Astrocyte of the spinal cord (primary cell): ENCODE data around the gene HDAC4.

Experiments
- DNase-seq: peaks from one replicate; pipeline ENCODE4 v3.0.0; 2011; ENCODE audit warnings: low read depth, low spot score
- H3K4me3 ChIP-seq: 2 replicates; pipeline ENCODE4 v1.5.1; 2011; ENCODE audit warnings: low read depth, mild to moderate bottlenecking, low read length, moderate library complexity
- CTCF ChIP-seq: IDR thresholded peaks from 2 replicates; pipeline ENCODE4 v1.5.1; 2012; ENCODE audit warnings: low read depth, mild to moderate bottlenecking, low read length, inconsistent platforms
- in situ Hi-C: cut with HindIII; loops from 2 replicates; pipeline ENCODE4 v1.10.0; 2017; ENCODE audit warnings: low sequenced_read_pairs

HDAC4 gene

GRCh38 chr2:239047420-239047819 is 353.4 kb downstream of the HDAC4 start:
- TF ChIP-seq CTCF: no peak
- no peak overlapping the region for H3K4me3 ChIP-seq
- DNase-seq: no peak
- in situ Hi-C loops: no loop called here

- in situ Hi-C loops: no loop called here
- no peak for DNase-seq
- no peak for TF ChIP-seq CTCF
- H3K4me3 ChIP-seq: no peak overlapping the region
Observed at GRCh38 chr2:239046822-239047221, 354.0 kb downstream of the HDAC4 start.

GRCh38 chr2:239044336-239044735 is 356.5 kb downstream of the HDAC4 start:
- in situ Hi-C loops: no loop called here
- no peak for DNase-seq
- no peak for TF ChIP-seq CTCF

GRCh38 chr2:239043326-239043725 is 357.5 kb downstream of the HDAC4 start:
- TF ChIP-seq CTCF: no peak
- no peak for DNase-seq
- no peak overlapping the region for H3K4me3 ChIP-seq
- in situ Hi-C loops: no loop called here

More at GRCh38 chr2:239044336-239044735, 356.5 kb downstream of the HDAC4 start:
- no peak overlapping the region for H3K4me3 ChIP-seq

- no peak for TF ChIP-seq CTCF
- in situ Hi-C loops: no loop called here
- H3K4me3 ChIP-seq: no peak overlapping the region
- no peak for DNase-seq
Observed at GRCh38 chr2:239042551-239043320, 358.1 kb downstream of the HDAC4 start.

GRCh38 chr2:239042046-239042445 is 358.8 kb downstream of the HDAC4 start:
- DNase-seq: no peak
- H3K4me3 ChIP-seq: no peak overlapping the region
- in situ Hi-C loops: no loop called here
- TF ChIP-seq CTCF: no peak

DNA sequence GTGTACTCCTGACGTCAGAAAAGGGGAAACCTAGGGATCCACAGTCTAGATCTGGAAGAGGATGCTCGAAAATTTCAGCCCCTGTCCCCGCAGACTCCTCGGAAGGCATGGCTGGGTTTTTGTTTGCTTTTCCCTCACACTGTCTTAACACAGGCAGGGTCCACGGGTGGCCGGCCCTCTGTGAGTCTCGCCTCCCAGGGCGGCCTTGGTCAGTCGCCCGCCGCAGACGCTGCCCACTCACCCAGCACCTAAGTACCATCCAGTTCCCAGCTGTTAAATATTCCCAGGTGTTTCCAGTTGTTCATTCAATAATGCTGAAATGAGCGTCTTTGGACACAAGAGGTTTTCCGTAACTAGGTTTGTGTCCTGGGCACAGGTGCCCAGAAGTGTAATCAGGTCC is 359.8 kb downstream of the HDAC4 start:
- in situ Hi-C loops: no loop called here
- no peak for TF ChIP-seq CTCF
- DNase-seq: no peak
- no peak overlapping the region for H3K4me3 ChIP-seq
